ENCODE measurements around the gene FDCSP. TPM values are rescaled to one million over a fixed set of nuclear protein-coding genes. Genes with fewer than 3 reads are reported as not detected.

FDCSP gene
- total and polyA plus RNA-seq, 12 donors, result not detected

GRCh38 chr4:70243091-70243490, 17.2 kb downstream of the FDCSP start:
- H3K27me3 ChIP-seq, result no peaks in the 10 kb centered on the region
- DNase-seq (no peak), ATAC-seq (no peak)
- H3K4me3 ChIP-seq, result no peak overlapping the region
- 72 to 78% methylated on average over 4 of the region's 4 CpGs for WGBS, 2 donors
- H3K9me3 ChIP-seq, result no peaks in the 10 kb centered on the region
- intact Hi-C loops (cut with DNase I), result no loop called here
- no peaks in the 10 kb centered on the region for H3K36me3 ChIP-seq
- H3K4me1 ChIP-seq, result no peaks in the 10 kb centered on the region
- H3K27ac ChIP-seq, result no peak overlapping the region
- TF ChIP-seq CTCF (IDR thresholded peaks at IDR 0.05), result no peak

DNA sequence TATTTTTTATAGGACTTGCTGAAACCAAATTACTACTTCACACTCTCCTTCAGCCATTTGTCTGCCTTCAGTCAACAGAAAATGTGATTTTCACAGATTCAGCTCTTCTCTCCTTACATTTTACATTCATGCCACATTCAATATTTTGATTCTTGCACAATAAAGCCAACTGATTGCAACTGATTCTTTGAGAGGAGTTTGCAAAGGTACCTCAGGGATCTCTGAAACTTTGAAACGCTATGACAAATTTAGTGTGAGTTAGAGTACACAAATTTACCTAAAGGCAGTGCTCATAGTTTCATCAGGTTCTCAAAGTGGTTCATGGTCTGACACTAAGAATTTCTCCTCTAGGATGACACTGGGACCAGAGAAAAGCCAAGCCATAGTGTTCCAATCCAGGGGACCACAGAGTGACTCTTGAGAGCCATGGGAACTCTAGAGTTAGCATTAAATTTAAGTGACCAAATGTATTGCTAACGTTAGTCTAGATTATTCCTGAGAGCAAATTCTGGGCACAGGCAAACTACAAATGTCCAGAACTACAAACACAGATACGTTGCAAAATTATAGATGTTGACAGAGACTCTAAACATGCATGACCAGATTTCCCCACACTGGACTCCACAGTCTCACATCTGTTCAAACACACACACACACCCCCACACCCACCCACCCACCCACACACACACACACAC, 25.5 kb downstream of the FDCSP start:
- ATAC-seq, result no peak
- Histone ChIP-seq H3K27me3 (no peaks in the 10 kb centered on the region), H3K36me3 (no peaks in the 10 kb centered on the region), H3K4me1 (no peaks in the 10 kb centered on the region), H3K27ac (no peak overlapping the region), H3K4me3 (no peak overlapping the region), H3K9me3 (no peaks in the 10 kb centered on the region)
- no peak for TF ChIP-seq CTCF (IDR thresholded peaks at IDR 0.05)
- intact Hi-C loops (cut with DNase I), result no loop called here
- 44 to 76% methylated on average over 3 of the region's 3 CpGs for WGBS, 2 donors
- DNase-seq, result no peak

DNA sequence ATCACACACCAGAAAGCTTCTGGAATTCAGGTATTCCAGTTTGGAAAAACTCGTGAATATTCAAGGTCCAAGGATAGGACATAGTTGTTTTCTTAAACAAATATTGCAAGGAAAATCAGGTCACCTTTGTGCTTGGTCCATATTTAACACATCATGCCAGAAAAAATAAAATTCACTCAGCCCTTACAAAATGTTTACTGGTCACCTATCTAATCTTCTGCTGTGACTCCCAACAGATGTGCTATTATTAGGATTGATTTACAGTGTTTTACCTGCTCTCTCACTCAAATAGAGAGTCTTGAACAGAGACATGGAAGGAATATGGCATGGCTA, 26.0 kb downstream of the FDCSP start:
- intact Hi-C loops (cut with DNase I), result no loop called here
- H3K4me3 ChIP-seq, result no peak overlapping the region
- TF ChIP-seq CTCF (IDR thresholded peaks at IDR 0.05), result no peak
- H3K27ac ChIP-seq, result no peak overlapping the region
- no peaks in the 10 kb centered on the region for H3K9me3 ChIP-seq
- no peaks in the 10 kb centered on the region for H3K27me3 ChIP-seq
- WGBS, 2 donors, result 69 to 77% methylated on average over 1 of the region's 1 CpG
- H3K36me3 ChIP-seq, result no peaks in the 10 kb centered on the region
- DNase-seq (no peak), ATAC-seq (no peak)
- no peaks in the 10 kb centered on the region for H3K4me1 ChIP-seq

- intact Hi-C loops (cut with DNase I), result no loop called here
- no peak overlapping the region for H3K27ac ChIP-seq
- ATAC-seq, result no peak
- 5 to 11% methylated on average over 1 of the region's 1 CpG for WGBS, 2 donors
- no peaks in the 10 kb centered on the region for H3K36me3 ChIP-seq
- peaks cover 0 to 2% (median 0%) of the 10 kb centered on the region in 11 donors for H3K9me3 ChIP-seq
- no peak overlapping the region for H3K4me3 ChIP-seq
- no peak for TF ChIP-seq CTCF (IDR thresholded peaks at IDR 0.05)
- no peaks in the 10 kb centered on the region for H3K27me3 ChIP-seq
- no peak for DNase-seq
- H3K4me1 ChIP-seq, result no peaks in the 10 kb centered on the region
Observed at GRCh38 chr4:70269674-70270073, 43.8 kb downstream of the FDCSP start.

Data from heart right ventricle (tissue), 16 donors.